ENCODE data around the gene TENT5C.

The TENT5C gene

GRCh38 chr1:117630423-117630998, 24.7 kb downstream of the TENT5C start:
- no peak for TF ChIP-seq CTBP1 (IDR thresholded peaks at IDR 0.05; ENCODE audit: borderline replicate concordance)
- no peak for TF ChIP-seq ZNF384 (IDR thresholded peaks at IDR 0.05)
- no peak for TF ChIP-seq FOXA1 (IDR thresholded peaks at IDR 0.05)
- no peak for TF ChIP-seq ARNT (IDR thresholded peaks at IDR 0.05)
- no peak for TF ChIP-seq LEF1 (IDR thresholded peaks at IDR 0.05; ENCODE audit: borderline replicate concordance)
- ChIA-PET CTCF (interaction anchor here (0.6 kb wide), 1 partner anchor 96 kb away, joined by 3 read pairs; no protein-coding TSS in a partner anchor), POLR2A (interaction anchor here (0.6 kb wide), 1 partner anchor 1923 kb away, joined by 3 read pairs; no protein-coding TSS in a partner anchor)
- DNase-seq (ENCODE audit: extremely low spot score) = no peak

DNA sequence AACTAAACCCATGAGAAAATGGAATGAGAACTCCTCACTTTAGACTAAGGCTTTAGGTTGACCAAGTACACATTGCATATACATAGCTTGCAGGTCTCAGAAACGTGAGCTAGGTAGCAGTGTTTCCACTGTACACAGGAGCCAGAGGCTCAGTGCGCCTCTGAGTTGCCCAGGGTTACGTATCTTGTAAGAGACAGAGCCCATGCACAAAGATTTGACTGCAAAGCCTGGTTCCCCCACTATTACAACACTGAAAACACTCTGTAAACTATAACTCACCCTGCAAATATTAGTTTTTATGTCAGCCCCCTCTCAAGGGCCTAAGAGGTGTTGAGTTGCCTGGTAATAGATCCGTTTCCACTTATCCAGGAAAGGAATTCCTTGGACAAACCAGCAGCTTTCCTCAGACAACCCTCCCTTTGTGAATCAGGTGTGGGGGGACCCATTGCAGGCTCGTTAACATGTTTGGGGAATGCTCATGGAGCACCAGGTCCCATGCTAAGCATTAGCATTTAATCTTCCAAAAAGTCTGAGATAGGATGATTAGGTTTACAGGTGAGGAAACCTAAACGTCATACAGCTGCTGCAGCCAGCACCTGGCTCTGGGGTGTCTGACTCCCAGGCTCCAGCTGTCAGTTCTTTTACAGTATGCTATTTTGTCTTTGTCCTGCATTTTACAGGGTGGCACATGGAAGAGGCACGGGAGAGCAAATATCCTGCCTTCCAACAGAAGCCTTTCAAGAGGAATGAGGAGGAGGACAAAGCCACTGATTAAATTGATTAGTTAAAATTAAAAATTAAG, 25.7 kb downstream of the TENT5C start:
- ChIA-PET CTCF (interaction anchor here (0.6 kb wide), 1 partner anchor 97 kb away, joined by 3 read pairs; no protein-coding TSS in a partner anchor), POLR2A (no interaction called here)
- TF ChIP-seq SP1 (IDR thresholded peaks at IDR 0.05) (no peak), FOXM1 (IDR thresholded peaks at IDR 0.05; ENCODE audit: borderline replicate concordance) (no peak), CTBP1 (IDR thresholded peaks at IDR 0.05; ENCODE audit: borderline replicate concordance) (no peak), TARDBP (IDR thresholded peaks at IDR 0.05) (no peak), LEF1 (IDR thresholded peaks at IDR 0.05; ENCODE audit: borderline replicate concordance) (no peak), L3MBTL2 (conservative IDR thresholded peaks at IDR 0.05) (no peak), SUZ12 (IDR thresholded peaks at IDR 0.05) (no peak), ARNT (IDR thresholded peaks at IDR 0.05) (no peak)
- no peak for DNase-seq (ENCODE audit: extremely low spot score)

DNA sequence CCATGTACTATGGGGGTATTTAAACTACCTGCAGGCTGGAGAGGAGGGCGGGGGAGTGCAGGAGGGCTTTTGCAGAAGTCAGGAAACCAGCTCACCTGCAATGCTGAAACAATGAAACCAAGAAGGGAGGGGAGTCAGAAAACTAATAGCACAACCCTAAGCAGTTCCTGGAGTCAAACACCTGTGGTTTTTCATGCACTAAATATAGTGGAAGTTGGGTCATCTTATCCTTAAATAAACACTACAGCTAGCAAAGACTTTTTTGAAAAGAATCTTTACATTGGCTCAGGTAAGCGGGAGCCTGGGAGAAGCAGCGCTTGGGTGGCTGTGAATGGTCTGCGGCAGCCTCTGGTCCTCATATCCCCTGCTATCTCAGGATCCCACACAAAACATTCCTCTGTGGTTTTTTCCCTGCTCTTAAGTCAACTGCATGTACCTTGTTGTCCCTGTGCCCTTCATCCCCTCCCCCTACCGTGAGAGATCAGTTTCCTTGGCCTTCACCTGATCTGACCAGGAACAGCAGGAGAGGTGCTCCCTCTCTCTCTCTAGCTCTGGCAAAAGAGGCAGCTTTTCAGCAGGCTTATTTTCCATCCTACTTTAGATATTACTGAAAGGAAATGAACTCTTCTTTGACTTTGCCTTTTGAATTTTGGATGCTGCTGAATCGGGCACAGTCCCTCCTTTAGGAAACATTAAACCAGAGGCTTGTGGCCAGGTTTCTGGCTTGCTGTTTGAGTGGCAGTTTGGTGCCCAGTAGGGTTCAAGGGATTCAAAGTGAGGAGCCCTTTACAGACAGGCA, 26.6 kb downstream of the TENT5C start:
- DNase-seq (ENCODE audit: extremely low spot score) = no peak
- ChIA-PET POLR2A (no interaction called here), CTCF (no interaction called here)
- TF ChIP-seq ZNF384 (IDR thresholded peaks at IDR 0.05) (no peak), FOXK2 (IDR thresholded peaks at IDR 0.05) (no peak), BHLHE40 (IDR thresholded peaks at IDR 0.05; ENCODE audit: borderline replicate concordance) (no peak), FOXM1 (IDR thresholded peaks at IDR 0.05; ENCODE audit: borderline replicate concordance) (no peak), FOXA1 (IDR thresholded peaks at IDR 0.05) (no peak), ARNT (IDR thresholded peaks at IDR 0.05) (no peak), HDGF (IDR thresholded peaks at IDR 0.05; ENCODE audit: borderline replicate concordance) (no peak), SP1 (IDR thresholded peaks at IDR 0.05) (no peak), L3MBTL2 (conservative IDR thresholded peaks at IDR 0.05) (no peak), ELF4 (IDR thresholded peaks at IDR 0.05) (no peak), TARDBP (IDR thresholded peaks at IDR 0.05) (no peak), SUZ12 (IDR thresholded peaks at IDR 0.05) (no peak), CTBP1 (IDR thresholded peaks at IDR 0.05; ENCODE audit: borderline replicate concordance) (no peak)

DNA sequence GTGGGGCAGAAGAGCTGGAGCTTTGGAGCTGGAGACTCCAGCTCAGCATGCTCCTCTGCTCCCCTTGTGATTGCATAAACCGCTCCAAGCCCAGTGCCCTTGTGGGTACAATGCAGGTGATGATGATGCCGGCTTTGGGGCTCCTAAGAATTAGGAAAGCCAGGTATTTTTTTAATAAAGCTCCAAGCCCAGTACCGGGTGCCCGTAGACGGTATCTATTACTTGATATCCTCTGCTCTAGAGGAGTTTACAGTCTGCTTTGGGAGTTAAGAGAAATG, 27.2 kb downstream of the TENT5C start:
- ChIA-PET POLR2A (no interaction called here), CTCF (no interaction called here)
- DNase-seq (ENCODE audit: extremely low spot score) = no peak
- TF ChIP-seq TARDBP (IDR thresholded peaks at IDR 0.05) = no peak

DNA sequence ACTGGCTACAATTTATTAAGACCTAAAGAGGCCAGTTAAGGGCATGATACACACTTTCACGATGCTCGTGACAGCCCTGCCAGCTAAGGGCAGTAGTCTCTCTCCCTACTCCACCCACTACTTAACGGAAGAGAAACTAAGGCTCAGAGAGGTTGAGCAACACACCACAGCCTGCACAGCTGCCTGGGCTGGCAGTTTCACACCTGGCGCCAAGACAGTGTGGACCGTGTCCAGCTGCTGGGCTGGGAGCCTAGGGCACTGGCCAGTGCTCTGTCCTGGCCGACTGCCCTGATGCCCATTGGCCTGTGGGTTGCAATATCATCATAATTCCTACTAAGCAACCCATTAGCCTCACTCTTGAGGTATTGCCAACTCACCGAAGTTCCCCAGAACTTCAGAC, 27.6 kb downstream of the TENT5C start:
- POLR2A ChIA-PET = no interaction called here
- TF ChIP-seq HDGF (IDR thresholded peaks at IDR 0.05; ENCODE audit: borderline replicate concordance) (no peak), CTBP1 (IDR thresholded peaks at IDR 0.05; ENCODE audit: borderline replicate concordance) (no peak), NFRKB (IDR thresholded peaks at IDR 0.05) (no peak), SP1 (IDR thresholded peaks at IDR 0.05) (no peak), FOXA1 (IDR thresholded peaks at IDR 0.05) (no peak), LEF1 (IDR thresholded peaks at IDR 0.05; ENCODE audit: borderline replicate concordance) (no peak), BHLHE40 (IDR thresholded peaks at IDR 0.05; ENCODE audit: borderline replicate concordance) (no peak), ARNT (IDR thresholded peaks at IDR 0.05) (no peak), ELF4 (IDR thresholded peaks at IDR 0.05) (no peak), FOXK2 (IDR thresholded peaks at IDR 0.05) (no peak), PKNOX1 (IDR thresholded peaks at IDR 0.05) (no peak), TARDBP (IDR thresholded peaks at IDR 0.05) (no peak), L3MBTL2 (conservative IDR thresholded peaks at IDR 0.05) (no peak), SUZ12 (IDR thresholded peaks at IDR 0.05) (no peak), FOXM1 (IDR thresholded peaks at IDR 0.05; ENCODE audit: borderline replicate concordance) (no peak), ZNF384 (IDR thresholded peaks at IDR 0.05) (no peak)
- DNase-seq (ENCODE audit: extremely low spot score) = no peak
- CTCF ChIA-PET = no interaction called here

DNA sequence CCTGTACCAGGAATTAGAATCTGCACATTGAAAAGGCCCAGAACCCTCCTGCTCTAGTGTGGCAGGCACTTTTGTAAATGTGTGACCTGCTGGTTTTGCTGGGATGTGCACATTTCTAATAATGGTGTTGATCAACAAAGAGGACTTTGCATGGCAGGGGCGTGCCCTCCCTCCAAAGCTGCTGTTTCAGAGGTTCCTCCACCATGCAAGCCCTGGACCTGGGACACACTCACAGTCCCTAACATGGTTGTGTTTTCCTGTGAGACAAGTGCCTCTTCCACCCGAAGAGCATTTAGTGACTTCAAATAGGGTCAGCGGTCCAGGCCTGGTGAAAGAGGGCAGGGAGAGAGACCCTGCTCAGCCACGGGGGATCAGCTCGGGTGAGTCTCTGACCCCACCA, 28.1 kb downstream of the TENT5C start:
- ChIA-PET POLR2A (no interaction called here), CTCF (no interaction called here)
- no peak for DNase-seq (ENCODE audit: extremely low spot score)
- TF ChIP-seq FOXM1 (IDR thresholded peaks at IDR 0.05; ENCODE audit: borderline replicate concordance) (no peak), CTBP1 (IDR thresholded peaks at IDR 0.05; ENCODE audit: borderline replicate concordance) (no peak), FOXA1 (IDR thresholded peaks at IDR 0.05) (no peak), L3MBTL2 (conservative IDR thresholded peaks at IDR 0.05) (no peak), ELF4 (IDR thresholded peaks at IDR 0.05) (no peak), SUZ12 (IDR thresholded peaks at IDR 0.05) (no peak), TARDBP (IDR thresholded peaks at IDR 0.05) (no peak), BHLHE40 (IDR thresholded peaks at IDR 0.05; ENCODE audit: borderline replicate concordance) (no peak), FOXK2 (IDR thresholded peaks at IDR 0.05) (no peak), NFRKB (IDR thresholded peaks at IDR 0.05) (no peak), HDGF (IDR thresholded peaks at IDR 0.05; ENCODE audit: borderline replicate concordance) (no peak), PKNOX1 (IDR thresholded peaks at IDR 0.05) (no peak)

Measured in HEK293T (cell line).